SKM-1 treated with dmso at 0.1 percent for 144 hours (cell line): Measurements from ENCODE around the gene BTBD9.

ENCODE experiments used
- DNase-seq: peaks from one replicate; lab custom pipeline; 2025; ENCODE audit not compliant: unreplicated experiment; lab: John Stamatoyannopoulos, UW

BTBD9 gene

DNA sequence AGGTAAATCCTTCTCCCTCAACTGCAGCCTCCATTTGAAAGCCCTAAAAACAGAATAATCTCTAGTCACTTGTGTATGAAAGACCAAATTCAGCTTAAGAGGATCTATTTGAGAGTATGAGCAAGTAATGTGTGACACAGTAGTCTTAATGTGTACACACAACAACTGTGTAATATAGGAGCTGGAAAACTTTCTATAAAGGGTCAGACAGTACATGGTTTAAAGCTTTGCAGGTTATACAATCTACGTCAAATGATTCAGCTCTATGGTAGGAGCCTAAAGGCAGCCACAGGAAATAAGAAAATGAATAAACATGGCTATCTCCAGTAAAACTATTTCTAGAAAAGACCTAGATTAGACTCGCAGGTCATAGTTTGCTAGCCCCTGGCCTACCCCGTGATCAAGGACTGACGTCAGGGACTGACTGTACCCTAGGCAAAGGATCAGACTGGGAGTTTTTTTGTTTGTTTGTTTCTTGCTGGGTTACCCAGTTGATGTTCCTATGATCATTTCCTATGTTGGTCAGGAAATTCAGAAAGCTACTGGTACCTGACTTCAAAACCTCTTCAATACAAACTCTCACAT is 39.7 kb downstream of the BTBD9 start:
- DNase-seq, result no peak

DNA sequence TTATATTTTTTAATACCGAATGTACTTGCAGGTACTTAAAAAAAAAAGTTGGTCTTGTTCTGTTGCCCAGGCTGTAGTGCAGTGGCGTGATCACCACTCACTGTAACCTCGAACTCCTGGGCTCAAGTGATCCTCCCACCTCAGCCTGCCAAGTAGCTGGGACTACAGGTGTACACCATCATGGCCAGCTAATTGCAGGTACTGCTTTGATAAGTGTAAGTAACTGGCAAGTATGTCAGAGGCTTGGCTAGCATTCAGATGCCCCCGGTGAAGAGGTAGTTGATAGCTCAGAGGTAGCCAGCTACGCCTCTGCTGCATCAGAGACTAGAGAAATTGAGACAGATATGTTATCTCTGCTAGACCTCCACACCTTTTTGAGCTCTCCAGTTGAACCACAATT is 40.5 kb downstream of the BTBD9 start:
- DNase-seq, result no peak

DNA sequence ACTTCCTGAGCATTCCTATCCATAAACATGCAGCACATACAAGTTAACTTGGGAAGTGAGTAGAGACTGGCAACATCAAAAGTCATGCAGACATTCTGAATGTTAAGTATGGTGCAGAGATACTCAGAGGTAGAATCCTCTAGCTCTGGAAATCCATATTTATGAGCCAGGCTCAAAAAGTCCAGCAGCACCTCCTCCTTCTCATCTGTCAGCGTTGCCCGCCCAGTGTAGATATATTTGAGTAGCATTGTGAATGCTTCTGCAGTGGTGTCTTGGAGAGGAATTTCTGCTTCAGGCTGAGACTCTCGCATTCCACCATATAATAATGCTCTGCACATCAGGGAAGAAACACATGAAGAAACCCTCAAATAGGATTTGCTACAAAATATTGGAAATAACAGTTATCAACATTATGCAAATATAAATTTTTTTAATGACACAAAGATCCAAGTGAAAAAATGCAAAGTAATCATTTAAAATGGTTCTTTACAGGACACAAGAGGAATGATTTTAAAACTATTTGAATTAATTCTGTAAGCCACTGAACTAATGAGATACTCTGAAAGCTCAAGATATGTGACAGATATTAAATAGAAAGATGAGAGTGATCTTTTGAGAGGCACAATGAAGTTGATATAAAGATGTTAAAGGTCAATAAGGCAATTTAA is 45.6 kb downstream of the BTBD9 start:
- DNase-seq, result no peak

DNA sequence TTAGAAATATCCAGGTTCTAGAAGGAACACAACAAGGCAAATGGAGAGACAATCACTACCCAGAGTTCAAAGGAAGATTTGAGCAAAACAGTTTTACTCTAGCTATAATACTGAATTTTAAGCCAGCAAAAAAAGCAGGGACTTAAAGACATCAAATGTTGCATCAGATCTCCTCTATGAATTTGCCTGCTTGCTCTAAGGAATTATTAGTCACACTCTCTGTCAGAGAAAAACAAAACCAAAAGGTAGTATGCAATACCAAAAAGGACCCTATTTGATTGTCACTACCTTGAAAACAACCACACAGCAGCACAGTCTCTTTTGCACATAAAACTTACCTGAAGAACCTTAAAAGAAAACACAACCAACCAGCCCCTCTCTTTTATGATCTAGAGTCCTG is 46.3 kb downstream of the BTBD9 start:
- no peak for DNase-seq

DNA sequence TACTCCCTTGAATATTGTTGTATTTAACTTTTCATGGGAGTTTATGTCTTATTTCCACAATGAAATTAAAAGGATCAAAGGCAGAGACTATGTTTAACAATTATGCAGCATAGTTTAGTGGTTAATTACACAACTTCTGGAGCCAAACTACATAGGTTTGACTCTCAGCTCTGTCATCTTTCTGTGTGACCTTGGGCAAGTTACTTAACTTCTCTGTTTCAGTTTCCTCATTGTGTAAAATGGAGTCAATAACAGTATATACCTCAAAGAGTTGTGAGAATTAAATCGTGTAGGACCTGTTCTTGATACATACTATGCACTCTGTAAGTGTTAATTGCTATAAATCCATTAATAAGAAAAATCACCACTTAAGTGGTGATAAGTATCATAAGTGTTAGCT is 48.3 kb downstream of the BTBD9 start:
- no peak for DNase-seq

DNA sequence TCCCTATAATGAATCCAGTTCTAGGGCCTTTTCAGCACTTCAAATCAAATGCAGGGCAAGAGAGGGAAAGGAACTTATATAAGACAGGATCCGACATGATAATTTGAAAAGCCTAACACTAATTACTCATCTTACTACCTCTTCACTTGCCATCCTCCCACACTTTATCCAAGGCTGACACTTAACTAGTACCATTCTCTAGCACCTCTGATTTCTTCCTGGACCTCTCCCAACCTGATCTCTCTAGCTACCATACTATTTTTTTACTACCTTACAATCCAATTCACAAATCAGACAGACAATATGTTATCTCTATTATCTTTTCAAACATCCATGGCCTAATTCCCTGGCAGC is 50.4 kb downstream of the BTBD9 start:
- DNase-seq, result no peak

DNA sequence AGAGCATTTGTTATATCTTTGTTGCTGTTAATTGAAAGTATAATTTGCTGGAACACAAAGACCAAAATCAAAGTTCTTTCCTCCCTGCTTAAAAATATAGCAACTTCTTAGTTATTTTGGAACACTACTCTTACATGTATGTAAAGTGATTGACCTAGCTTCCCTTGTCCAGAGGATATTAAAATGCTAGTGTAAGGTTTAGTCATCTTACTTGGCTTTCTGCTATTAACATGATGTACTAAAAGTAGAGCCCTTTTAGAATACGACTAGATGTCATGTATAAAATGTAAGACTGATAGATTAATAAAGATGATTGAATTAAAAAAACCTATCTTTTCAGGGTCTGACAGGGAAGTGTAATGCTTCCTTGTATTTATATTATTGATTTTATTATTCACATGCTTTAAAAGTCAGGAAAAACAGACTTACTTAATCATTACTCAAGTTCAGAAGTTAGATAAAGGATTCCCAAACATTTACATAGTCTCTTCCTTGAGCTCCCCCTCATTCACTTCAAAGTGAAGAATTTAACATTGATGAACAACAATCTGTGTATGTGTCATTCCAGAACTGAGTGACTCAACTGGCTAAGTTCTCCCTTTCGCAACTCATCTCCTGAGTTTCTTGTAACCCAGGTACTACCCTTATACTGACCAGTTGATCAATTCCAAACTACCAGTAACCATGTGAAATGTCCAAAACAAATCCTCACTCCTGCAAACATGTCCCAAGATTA is 50.9 kb downstream of the BTBD9 start:
- no peak for DNase-seq

DNA sequence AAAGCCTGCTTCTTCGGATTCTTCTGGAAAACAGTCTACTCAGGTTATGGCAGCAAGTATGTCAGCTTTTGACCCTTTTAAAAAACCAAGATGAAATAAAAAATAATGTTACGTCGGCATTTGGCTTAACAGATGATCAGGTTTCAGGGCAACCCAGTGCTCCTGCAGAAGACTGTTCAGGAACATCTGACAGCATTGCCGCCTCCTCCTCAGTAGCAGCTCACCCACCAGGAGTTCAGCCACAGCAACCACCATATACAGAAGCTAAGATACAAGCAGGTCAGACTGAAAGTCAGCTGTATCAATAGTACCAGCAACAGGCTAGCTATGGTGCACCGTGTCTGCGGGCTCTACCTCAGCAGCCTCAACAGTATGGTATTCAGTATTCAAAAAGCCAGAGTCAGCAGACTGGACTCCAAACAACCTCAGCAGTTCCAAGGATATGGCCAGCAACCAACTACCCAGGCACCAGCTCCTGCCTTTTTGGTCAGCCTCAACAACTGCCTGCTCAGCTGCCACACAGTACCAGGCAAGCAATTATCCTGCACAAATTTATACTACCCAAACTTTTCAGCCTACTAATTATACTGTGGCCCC is 51.9 kb downstream of the BTBD9 start:
- no peak for DNase-seq

DNA sequence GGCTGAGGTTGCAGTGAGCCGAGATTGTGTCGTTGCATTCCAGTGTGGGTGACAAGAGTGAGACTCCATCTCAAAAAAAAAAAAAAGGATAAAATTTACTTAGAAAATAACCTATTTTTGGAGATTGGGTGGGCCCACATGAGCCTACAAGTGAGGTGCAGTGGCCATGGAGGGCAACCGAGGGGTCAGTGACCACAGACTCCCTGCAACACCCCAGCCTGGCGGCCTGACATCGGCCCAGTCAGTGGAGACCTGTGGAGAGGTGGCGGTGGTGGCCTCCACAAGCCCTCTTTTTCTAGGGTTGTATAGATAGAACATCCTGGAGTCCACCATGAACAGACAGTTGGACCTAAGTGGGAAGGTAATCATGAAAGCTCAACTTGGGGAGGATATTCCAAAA is 52.7 kb downstream of the BTBD9 start:
- DNase-seq, result no peak

DNA sequence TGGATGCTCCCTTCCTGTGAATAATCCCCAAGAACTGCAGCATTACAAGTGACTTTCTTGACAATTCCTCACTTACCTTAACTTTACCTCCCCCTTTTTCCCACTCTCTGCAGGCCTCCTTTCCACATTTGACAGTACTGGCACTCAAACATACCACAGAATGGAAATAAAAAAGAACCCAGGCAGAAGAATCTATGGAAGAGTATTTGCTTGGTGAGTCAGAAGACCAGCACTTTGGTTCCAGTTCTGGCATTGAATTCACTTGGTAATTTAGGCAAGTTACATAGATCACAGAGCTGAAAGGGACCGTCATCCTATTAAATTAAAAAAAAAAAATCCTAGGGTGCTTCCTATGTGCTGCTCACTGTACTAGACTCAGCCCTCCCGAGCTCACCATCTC is 55.0 kb downstream of the BTBD9 start:
- DNase-seq, result no peak

DNA sequence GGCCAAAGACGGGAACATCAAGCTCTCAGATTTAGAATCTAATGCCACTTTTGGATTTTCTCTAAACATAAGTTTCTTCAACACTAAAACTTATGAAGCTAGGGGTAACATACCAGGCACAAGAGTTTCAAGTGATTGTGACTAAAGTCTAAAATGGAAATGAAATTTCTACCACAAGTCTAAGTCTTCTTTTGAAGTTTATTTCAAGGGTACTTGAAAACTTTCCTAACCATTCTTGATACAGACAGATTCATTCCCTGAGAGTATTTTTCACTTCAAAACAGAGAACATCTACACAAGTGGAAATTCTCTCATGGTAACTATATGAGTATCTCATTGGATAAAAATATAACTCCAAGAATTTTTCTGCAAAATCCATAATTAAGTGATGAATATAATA is 56.2 kb downstream of the BTBD9 start:
- no peak for DNase-seq

DNA sequence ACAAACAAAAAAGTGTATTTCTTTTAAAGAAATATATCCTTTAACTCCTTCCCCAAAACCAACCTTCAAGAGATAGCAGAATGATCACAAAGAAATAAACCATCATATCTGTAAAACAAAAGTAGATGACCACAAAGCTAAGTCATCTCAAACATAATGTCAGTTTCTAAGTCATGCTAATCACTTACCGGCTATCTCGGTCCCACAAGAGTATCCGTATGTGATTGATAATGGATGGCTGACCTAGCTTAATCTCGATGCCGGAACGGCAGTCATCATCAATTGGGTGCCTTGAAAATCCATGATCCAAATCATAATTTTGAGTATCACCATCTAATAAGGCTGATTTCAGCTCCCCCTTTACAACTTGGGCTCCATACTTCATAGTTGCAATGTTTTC is 59.7 kb downstream of the BTBD9 start:
- no peak for DNase-seq

DNA sequence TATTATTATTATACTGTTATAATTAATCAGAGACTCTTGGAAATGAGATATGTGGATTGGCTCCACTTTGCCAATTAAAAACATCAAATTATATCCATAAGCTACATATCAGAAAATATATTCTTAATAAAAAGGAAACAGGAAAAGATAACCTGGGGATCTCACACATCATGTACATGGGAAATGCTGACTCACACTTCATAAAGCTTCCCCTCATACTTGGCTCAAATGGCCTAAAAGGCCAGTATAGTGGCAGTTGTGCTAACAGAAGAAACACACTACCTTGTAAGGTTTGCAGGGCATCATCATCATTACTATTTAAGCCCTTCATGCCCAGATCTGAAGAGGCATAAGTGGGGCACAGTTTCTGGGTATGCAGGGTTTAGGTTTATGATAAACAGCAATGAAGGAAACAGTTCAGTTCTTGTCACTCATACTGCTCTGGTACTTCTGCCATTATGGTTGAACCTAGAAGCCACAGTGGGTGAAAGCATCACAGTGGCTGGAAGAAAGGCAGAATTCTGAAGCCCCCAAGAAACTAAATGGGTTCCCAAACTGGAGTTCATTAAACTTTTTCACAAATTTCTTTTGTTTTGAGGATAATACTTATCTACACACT is 60.6 kb downstream of the BTBD9 start:
- DNase-seq, result no peak

DNA sequence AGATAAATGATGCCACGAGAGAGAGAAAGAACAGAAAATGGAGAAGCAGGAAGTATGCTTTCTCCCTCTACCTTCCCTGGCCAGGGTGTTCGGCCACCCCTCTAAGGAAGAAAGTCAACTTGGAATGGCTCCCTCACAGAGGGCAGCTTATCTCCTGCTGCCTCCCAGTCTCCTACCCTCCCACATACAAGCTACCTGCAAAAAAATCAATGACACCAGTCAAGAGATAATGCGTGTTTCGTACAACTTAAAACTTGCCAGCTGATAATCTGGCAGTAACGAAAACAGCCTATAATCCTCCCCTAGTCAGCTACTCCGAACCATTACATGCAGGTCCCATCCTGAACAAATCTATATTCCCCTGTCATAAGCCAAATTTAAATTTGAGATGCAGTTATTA is 61.7 kb downstream of the BTBD9 start:
- no peak for DNase-seq

DNA sequence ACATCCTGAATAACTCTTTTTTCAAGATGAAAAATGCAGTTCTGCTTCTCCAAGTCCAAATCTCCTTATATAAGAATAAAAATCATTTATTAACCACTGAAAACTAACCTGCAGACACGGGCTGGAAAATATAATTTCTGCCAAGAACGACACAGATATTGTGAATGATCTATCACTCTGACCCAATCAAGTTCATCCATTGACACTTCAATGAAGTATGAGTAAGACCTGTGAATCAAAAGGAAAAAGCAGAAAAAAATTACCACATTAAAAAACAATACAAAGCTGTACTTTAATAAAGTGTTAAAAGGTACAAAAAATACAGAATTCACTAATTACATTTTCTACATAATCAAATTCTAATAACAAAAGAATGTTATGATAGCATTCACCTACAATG is 62.2 kb downstream of the BTBD9 start:
- no peak for DNase-seq

DNA sequence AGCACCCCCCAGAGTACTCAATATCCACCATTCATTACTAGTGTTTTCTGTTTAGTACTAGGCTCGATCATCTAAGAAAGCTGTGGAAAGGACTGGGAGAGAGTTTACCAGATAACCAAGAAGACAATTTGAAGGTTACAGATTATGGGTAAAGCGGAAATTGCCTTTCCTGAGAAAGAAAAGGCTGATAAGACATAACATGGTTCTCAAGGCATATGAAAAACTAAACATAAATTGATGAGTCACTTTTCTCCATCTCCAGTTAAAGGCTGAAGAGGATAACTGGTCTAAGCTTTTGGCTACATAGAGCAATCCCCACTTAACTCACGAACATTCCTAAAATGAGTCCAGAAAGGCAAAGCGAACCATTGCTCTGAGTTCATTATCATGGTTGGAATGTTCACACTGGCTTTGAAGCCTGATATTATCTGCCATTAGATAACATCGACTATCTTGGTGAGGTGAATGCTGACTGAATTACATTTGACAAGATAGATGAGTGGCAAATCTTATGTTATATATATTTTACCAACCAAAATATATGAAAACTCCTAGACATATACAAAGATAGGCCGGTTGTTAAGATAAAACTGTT is 65.8 kb downstream of the BTBD9 start:
- DNase-seq, result no peak

DNA sequence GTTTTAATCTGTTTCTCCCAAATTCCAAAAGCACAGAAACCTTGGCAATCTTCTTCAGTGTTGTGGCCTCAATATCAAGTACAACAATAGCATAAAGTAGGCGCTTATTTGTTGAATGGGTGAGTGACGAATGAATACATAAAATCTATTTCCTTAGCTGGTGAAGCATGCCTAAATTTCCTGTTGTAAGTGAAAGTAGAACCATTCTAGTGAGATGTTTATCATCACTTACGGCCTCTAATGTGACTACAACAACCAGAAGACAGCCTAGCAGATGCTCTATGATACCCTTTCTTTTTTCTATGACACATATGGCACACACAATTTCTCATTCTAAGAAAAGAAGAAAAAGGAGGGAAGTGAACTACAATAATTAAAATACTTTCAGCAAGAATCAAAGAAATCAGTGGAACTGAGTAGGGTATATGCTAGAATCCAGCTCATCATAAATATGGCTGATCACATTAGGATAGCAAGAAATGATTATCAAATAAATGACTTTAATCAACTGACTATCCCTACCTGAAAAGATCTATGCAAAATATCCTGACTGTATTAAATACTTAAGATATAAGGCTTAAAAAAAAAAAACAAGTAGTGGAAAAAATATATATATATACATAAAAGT is 67.4 kb downstream of the BTBD9 start:
- DNase-seq, result no peak

DNA sequence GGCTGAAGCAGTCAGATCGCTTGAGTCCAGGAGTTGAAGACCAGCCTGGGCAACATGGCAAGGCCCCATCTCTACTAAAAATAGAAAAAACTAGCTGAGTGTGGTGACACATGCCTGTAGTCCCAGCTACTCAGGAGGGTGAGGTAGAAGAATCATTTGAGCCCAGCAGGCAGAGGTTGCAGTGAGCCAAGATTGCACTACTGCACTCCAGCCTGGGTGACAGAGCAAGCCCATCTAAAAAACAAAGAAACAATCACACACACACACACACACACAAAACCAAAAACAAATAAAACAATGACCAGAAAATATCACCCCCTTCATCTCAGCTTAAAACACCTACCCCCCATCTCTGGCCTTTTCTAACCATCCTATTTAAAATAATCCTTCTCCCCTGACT is 68.0 kb downstream of the BTBD9 start:
- DNase-seq, result no peak

DNA sequence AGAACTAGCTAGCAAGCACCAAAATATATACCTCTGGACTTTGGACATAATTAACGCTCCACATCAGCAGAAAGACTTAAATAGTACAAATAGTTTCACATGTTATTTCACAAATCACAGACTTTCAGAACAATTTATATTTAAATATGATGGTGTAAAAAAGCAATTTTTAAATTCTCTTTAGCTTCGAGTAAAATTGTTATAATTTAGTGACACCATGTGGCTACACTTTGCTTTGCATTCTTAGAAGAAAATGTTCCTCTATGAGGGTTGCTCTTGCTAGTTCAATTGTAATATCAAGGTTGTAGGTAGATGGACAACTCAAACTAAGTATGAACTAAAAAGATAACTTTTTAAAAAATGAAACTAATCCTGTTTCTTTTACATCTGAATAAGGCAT is 69.0 kb downstream of the BTBD9 start:
- no peak for DNase-seq

DNA sequence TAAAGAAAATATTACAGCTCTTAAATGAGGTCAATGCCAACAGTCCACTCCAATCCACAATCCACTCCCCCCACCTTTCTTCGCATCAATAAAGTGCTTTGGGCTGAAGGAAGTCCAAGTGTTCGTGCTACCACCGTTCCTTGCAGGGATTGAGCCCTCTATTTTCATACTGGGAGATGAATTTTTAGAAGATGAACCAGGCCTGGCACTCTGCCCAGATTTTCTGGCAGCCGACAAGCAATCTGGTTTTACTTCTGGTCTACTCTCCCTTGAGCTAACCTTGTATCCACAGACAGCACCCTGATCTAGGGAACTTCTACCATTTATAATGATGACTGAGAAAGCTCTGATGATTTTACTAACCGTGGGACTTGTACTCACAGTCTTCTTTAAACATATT is 72.3 kb downstream of the BTBD9 start:
- DNase-seq, result no peak
